K562 (cell line): ENCODE results near the gene PRM1. TPM values are rescaled to one million over a fixed set of nuclear protein-coding genes. Genes with fewer than 3 reads are reported as not detected.

Source experiments
- ARNT ChIP-seq, 2 experiments: fragments of 450-650 bp; IDR thresholded peaks; 2 replicates each; pipeline ENCODE4 v1.6.1; 2016; ENCODE audit warnings: mild to moderate bottlenecking in 1 of 2
- ATF4 ChIP-seq: fragments of 450-650 bp; formaldehyde crosslinking; IDR thresholded peaks from 2 replicates; pipeline ENCODE4 v1.4.0; 2022; ENCODE audit warnings: mild to moderate bottlenecking, moderate library complexity
- CBX3 ChIP-seq, 2 experiments: IDR thresholded peaks; 1 replicate in 1 of 2; 2 replicates in 1 of 2; pipeline ENCODE4 v1.6.1; 2012; ENCODE audit warnings: inconsistent platforms in 2 of 2, low read length in 2 of 2, borderline replicate concordance in 1 of 2, control low read depth in 1 of 2
- CREB5 ChIP-seq: fragments of 250-450 bp; sonication (Bioruptor Pico); IDR thresholded peaks from 2 replicates; pipeline ENCODE4 v1.5.0; 2020; ENCODE audit warnings: mild to moderate bottlenecking
- CTCF ChIP-seq, 3 experiments: IDR thresholded peaks in 2 of 3; conservative IDR thresholded peaks in 1 of 3; 2 replicates each; pipeline ENCODE4 v1.5.1; 2011 to 2012; ENCODE audit warnings: low read length in 3 of 3, mild to moderate bottlenecking in 3 of 3, control low read depth in 2 of 3, improper control_type of control experiment in 1 of 3, inconsistent platforms in 1 of 3, low read depth in 1 of 3, mixed read lengths in 1 of 3, moderate library complexity in 1 of 3; ENCODE audit not compliant: insufficient read depth in 2 of 3
- HSF4 ChIP-seq: fragments of 250-450 bp; sonication (Bioruptor Pico); IDR thresholded peaks from 2 replicates; pipeline ENCODE4 v2.1.2; 2022; ENCODE audit warnings: mild to moderate bottlenecking, moderate library complexity, borderline replicate concordance
- JUND ChIP-seq, 2 experiments: IDR thresholded peaks; 2 replicates in 1 of 2; 3 replicates in 1 of 2; pipeline ENCODE4 v1.6.1; 2011; ENCODE audit warnings: borderline replicate concordance in 2 of 2, low read depth in 2 of 2, low read length in 2 of 2, improper control_type of control experiment in 1 of 2, missing biosample characterization in 1 of 2, missing genetic modification characterization in 1 of 2, missing genetic modification reagents in 1 of 2
- POLR2A ChIP-seq: fragments of 450-650 bp; conservative IDR thresholded peaks from 2 replicates; pipeline ENCODE4 v1.6.1; 2016
- PTRF ChIP-seq: fragments of 450-650 bp; IDR thresholded peaks from 2 replicates; pipeline ENCODE4 v1.6.1; 2016; ENCODE audit warnings: mild to moderate bottlenecking, missing genetic modification characterization, missing compliant biosample characterization
- PYGO2 ChIP-seq: fragments of 450-650 bp; IDR thresholded peaks from 2 replicates; pipeline ENCODE4 v1.6.1; 2016; ENCODE audit warnings: mild to moderate bottlenecking, missing genetic modification characterization, moderate library complexity, missing compliant biosample characterization
- RB1 ChIP-seq: fragments of 450-650 bp; IDR thresholded peaks from 2 replicates; pipeline ENCODE4 v1.6.1; 2017; ENCODE audit warnings: low read depth, mild to moderate bottlenecking
- SMAD3 ChIP-seq: fragments of 450-650 bp; formaldehyde crosslinking; conservative IDR thresholded peaks from 2 replicates; pipeline ENCODE4 v1.4.0; 2020; ENCODE audit warnings: mild to moderate bottlenecking
- TCF3 ChIP-seq: sonication (generic); formaldehyde crosslinking; IDR thresholded peaks from 2 replicates; pipeline ENCODE4 v1.4.0; 2020; ENCODE audit warnings: mild to moderate bottlenecking, missing genetic modification reagents
- TEAD2 ChIP-seq: fragments of 450-650 bp; IDR thresholded peaks from 2 replicates; pipeline ENCODE4 v1.6.1; 2016; ENCODE audit warnings: missing genetic modification characterization, control low read depth, missing compliant biosample characterization
- ZKSCAN3 ChIP-seq: fragments of 250-450 bp; sonication (Bioruptor Pico); IDR thresholded peaks from 2 replicates; pipeline ENCODE4 v1.4.0; 2020
- ZNF239 ChIP-seq: fragments of 250-450 bp; sonication (Bioruptor Pico); IDR thresholded peaks from 2 replicates; pipeline ENCODE4 v1.4.0; 2020; ENCODE audit warnings: mild to moderate bottlenecking
- ZNF282 ChIP-seq: sonication (generic); formaldehyde crosslinking; IDR thresholded peaks from 2 replicates; pipeline ENCODE4 v1.8.1; 2023; ENCODE audit warnings: missing genetic modification reagents
- ZNF764 ChIP-seq: fragments of 250-450 bp; sonication (Bioruptor Pico); IDR thresholded peaks from 2 replicates; pipeline ENCODE4 v1.4.0; 2020; ENCODE audit warnings: low read depth, mild to moderate bottlenecking, moderate library complexity
- polyA plus RNA-seq, 8 experiments: library from polyadenylated mRNA; depleted of rRNA in 4 of 8; stranded (reverse) in 5 of 8; unstranded in 3 of 8; fragments of >200 nt; fragmentation: Nextera tagmentation in 2 of 8; fragmentation: Illumina TruSeq in 1 of 8; extraction: Ambion mirVana in 2 of 8; extraction: Trizol in 1 of 8; gene quantifications; 2 replicates each; pipeline versions ENCODE4 v1.2.1 to v1.2.3, GENCODE V29; 2011 to 2014; ENCODE audit warnings: inconsistent platforms in 1 of 8, missing spikeins in 1 of 8
- total RNA-seq, 7 experiments: library from RNA; depleted of rRNA in 6 of 7; stranded (reverse); fragments of >200 nt in 6 of 7; fragmentation: Illumina TruSeq in 2 of 7; extraction: Trizol in 2 of 7; gene quantifications; 2 replicates each; pipeline versions ENCODE4 v1.2.1 to v1.2.3, GENCODE V29; 2011 to 2021; ENCODE audit warnings: low replicate concordance in 1 of 7
- TF ChIP-seq, protein P1 (sequence below), 2 experiments: IDR thresholded peaks in 1 of 2; conservative IDR thresholded peaks in 1 of 2; 2 replicates each; pipeline ENCODE4 v1.6.1; 2016; ENCODE audit warnings: low read depth in 2 of 2, mild to moderate bottlenecking in 1 of 2, missing compliant biosample characterization in 1 of 2, missing genetic modification characterization in 1 of 2, moderate library complexity in 1 of 2

PRM1 gene
- total and polyA plus RNA-seq, 9 of the 15 experiments (the other 6 are each of a cell fraction or from before 2014, with no cell fraction given): not detected

- TF ChIP-seq TEAD2 (no peak), PTRF (0 out of 2 replicates have a peak, but pooled peaks have one; percentile 30), RB1 (peak; percentile 74; the same call in 1 of the 2 replicates), SMAD3 (CRISPR knock-in tag) (peak; percentile 83), JUND (IDR thresholded peaks at IDR 0.05; ENCODE audit: borderline replicate concordance, low read depth, low read length) (peak; percentile 77), JUND (tag; IDR thresholded peaks at IDR 0.05; ENCODE audit: borderline replicate concordance, low read depth, low read length) (peak; percentile 87; the same call in 2 of the 3 replicates), ATF4 (CRISPR knock-in tag) (peak; percentile 0; the same call in 1 of the 2 replicates), ZNF764 (CRISPR knock-in tag) (no peak), ZKSCAN3 (peak; percentile 37; the same call in 1 of the 2 replicates), ARNT (IDR thresholded peaks at IDR 0.05) (0 out of 4 replicates have a peak, but pooled peaks of 1 of the 2 experiments have one; percentile 8), CBX3 (IDR thresholded peaks at IDR 0.05; ENCODE audit: borderline replicate concordance in 1 of 2, low read length in 2 of 2) (peak in 1 of 2 experiments; percentile 42; a peak in 1 of 3 replicates), HSF4 (peak; percentile 88; the same call in 1 of the 2 replicates), POLR2A (peak; percentile 67), PYGO2 (tag) (0 out of 2 replicates have a peak, but pooled peaks have one; percentile 17), CREB5 (CRISPR knock-in tag) (no peak), ZNF239 (CRISPR knock-in tag) (peak; percentile 53), ZNF282 (CRISPR knock-in tag) (no peak), CTCF (IDR thresholded peaks at IDR 0.05 in 2 of 3, conservative IDR thresholded peaks at IDR 0.05 in 1 of 3; ENCODE audit: insufficient read depth in 2 of 3, low read depth in 1 of 3, low read length in 3 of 3) (peak; percentile 24 to 33 (median 31); a peak in 3 of 6 replicates), TCF3 (CRISPR knock-in tag) (peak; percentile 78)
- TF ChIP-seq, protein P1, sequence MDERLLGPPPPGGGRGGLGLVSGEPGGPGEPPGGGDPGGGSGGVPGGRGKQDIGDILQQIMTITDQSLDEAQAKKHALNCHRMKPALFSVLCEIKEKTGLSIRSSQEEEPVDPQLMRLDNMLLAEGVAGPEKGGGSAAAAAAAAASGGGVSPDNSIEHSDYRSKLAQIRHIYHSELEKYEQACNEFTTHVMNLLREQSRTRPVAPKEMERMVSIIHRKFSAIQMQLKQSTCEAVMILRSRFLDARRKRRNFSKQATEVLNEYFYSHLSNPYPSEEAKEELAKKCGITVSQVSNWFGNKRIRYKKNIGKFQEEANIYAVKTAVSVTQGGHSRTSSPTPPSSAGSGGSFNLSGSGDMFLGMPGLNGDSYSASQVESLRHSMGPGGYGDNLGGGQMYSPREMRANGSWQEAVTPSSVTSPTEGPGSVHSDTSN (CRISPR knock-in tag; IDR thresholded peaks at IDR 0.05; ENCODE audit: low read depth): no peak
- TF ChIP-seq, protein P1 (tag; conservative IDR thresholded peaks at IDR 0.05; ENCODE audit: low read depth): no peak
These were observed 48.0 kb downstream of the PRM1 start (continued) for GRCh38 chr16:11232852-11233726.
